GM12878 (cell line): ENCODE data around the gene SURF4. TPM values are rescaled to one million over a fixed set of nuclear protein-coding genes. Genes with fewer than 3 reads are reported as not detected.

Experiments used
- ATF3 ChIP-seq: IDR thresholded peaks from 2 replicates; pipeline ENCODE4 v1.6.1; 2011; ENCODE audit warnings: low read depth, mild to moderate bottlenecking, low read length, moderate library complexity, borderline replicate concordance; ENCODE audit errors: extremely low read depth
- CBX5 ChIP-seq: sonication (generic); IDR thresholded peaks from 2 replicates; pipeline ENCODE4 v1.6.1; 2016; ENCODE audit warnings: low read depth, moderate library complexity, mild to moderate bottlenecking, inconsistent platforms
- CREB1 ChIP-seq: IDR thresholded peaks from 2 replicates; pipeline ENCODE4 v1.6.1; 2012; ENCODE audit warnings: low read depth, mild to moderate bottlenecking, inconsistent platforms
- EGR1 ChIP-seq, 2 experiments: IDR thresholded peaks; 1 replicate in 1 of 2; 2 replicates in 1 of 2; pipeline ENCODE4 v1.6.1; 2011 to 2012; ENCODE audit warnings: low read depth in 2 of 2, low read length in 2 of 2, borderline replicate concordance in 1 of 2, mild to moderate bottlenecking in 1 of 2, moderate library complexity in 1 of 2
- EP300 ChIP-seq, 2 experiments: fragments of 150-350 bp in 1 of 2; IDR thresholded peaks; 2 replicates each; pipeline ENCODE4 v1.6.1; 2011 to 2012; ENCODE audit warnings: low read depth in 2 of 2, low read length in 2 of 2, borderline replicate concordance in 1 of 2, improper control_type of control experiment in 1 of 2, inconsistent platforms in 1 of 2; ENCODE audit not compliant: control insufficient read depth in 1 of 2
- KAT2A ChIP-seq: conservative IDR thresholded peaks from 2 replicates; pipeline ENCODE4 v1.6.1; 2011; ENCODE audit warnings: low read depth, low read length; ENCODE audit not compliant: control insufficient read depth
- MYB ChIP-seq: fragments of 150-350 bp; IDR thresholded peaks from 2 replicates; pipeline ENCODE4 v1.6.1; 2014; ENCODE audit warnings: mild to moderate bottlenecking, low read depth, low read length, borderline replicate concordance
- NFIC ChIP-seq: IDR thresholded peaks from 2 replicates; pipeline ENCODE4 v1.6.1; 2012; ENCODE audit warnings: low read depth, mild to moderate bottlenecking, inconsistent platforms, low read length, moderate library complexity
- NKRF ChIP-seq: fragments of 450-650 bp; conservative IDR thresholded peaks from 2 replicates; pipeline ENCODE4 v1.6.1; 2017; ENCODE audit warnings: mild to moderate bottlenecking, moderate library complexity
- PAX8 ChIP-seq: fragments of 450-650 bp; IDR thresholded peaks from 2 replicates; pipeline ENCODE4 v1.6.1; 2017; ENCODE audit warnings: mild to moderate bottlenecking, moderate library complexity
- RELA ChIP-seq: fragments of 450-650 bp; IDR thresholded peaks from 2 replicates; pipeline ENCODE4 v1.8.0; 2014; ENCODE audit warnings: borderline replicate concordance; ENCODE audit not compliant: partially characterized antibody
- SIN3A ChIP-seq: IDR thresholded peaks from 2 replicates; pipeline ENCODE4 v1.6.1; 2012; ENCODE audit warnings: low read depth, low read length, improper control_type of control experiment
- ZNF592 ChIP-seq: fragments of 450-650 bp; IDR thresholded peaks from 2 replicates; pipeline ENCODE4 v1.6.1; 2017; ENCODE audit warnings: mild to moderate bottlenecking, moderate library complexity
- polyA plus RNA-seq, 11 experiments: library from polyadenylated mRNA; depleted of rRNA in 4 of 11; unstranded in 6 of 11; stranded (reverse) in 5 of 11; fragments of >200 nt; fragmentation: Nextera tagmentation in 4 of 11; fragmentation: Illumina TruSeq in 1 of 11; extraction: Ambion mirVana in 4 of 11; extraction: Trizol in 1 of 11; gene quantifications; 1 replicate in 1 of 11; 2 replicates in 10 of 11; pipeline versions ENCODE4 v1.2.1 to v1.2.3, GENCODE V29; 2011 to 2016; ENCODE audit warnings: inconsistent platforms in 2 of 11, missing spikeins in 2 of 11, low read depth in 1 of 11
- total RNA-seq, 4 experiments: library from RNA; depleted of rRNA in 3 of 4; stranded (reverse); fragments of >200 nt in 3 of 4; fragmentation: Illumina TruSeq in 1 of 4; extraction: Trizol in 1 of 4; gene quantifications; 2 replicates each; pipeline versions ENCODE4 v1.2.1 to v1.2.3, GENCODE V29; 2013 to 2021
- TF ChIP-seq, protein P1 (sequence below): fragments of 150-350 bp; IDR thresholded peaks from 2 replicates; pipeline ENCODE4 v1.6.1; 2016; ENCODE audit warnings: low read depth, low read length
- TF ChIP-seq, protein P2 (sequence below): fragments of 450-650 bp; IDR thresholded peaks from 2 replicates; pipeline ENCODE4 v1.6.1; 2017; ENCODE audit warnings: mild to moderate bottlenecking, low read depth, inconsistent platforms; ENCODE audit not compliant: poor library complexity, severe bottlenecking

The SURF4 gene
- total and polyA plus RNA-seq, 10 of the 15 experiments (the other 5 are each of a cell fraction or from before 2014, with no cell fraction given), result 6.4 to 134 (median 78.7) TPM

GRCh38 chr9:133356391-133357091, 19.3 kb downstream of the SURF4 start, which contains the start of the genes SURF1 and SURF2 (continued):
- TF ChIP-seq CREB1, result peak; percentile 72
- TF ChIP-seq NFIC, result no peak
- TF ChIP-seq, protein P1, sequence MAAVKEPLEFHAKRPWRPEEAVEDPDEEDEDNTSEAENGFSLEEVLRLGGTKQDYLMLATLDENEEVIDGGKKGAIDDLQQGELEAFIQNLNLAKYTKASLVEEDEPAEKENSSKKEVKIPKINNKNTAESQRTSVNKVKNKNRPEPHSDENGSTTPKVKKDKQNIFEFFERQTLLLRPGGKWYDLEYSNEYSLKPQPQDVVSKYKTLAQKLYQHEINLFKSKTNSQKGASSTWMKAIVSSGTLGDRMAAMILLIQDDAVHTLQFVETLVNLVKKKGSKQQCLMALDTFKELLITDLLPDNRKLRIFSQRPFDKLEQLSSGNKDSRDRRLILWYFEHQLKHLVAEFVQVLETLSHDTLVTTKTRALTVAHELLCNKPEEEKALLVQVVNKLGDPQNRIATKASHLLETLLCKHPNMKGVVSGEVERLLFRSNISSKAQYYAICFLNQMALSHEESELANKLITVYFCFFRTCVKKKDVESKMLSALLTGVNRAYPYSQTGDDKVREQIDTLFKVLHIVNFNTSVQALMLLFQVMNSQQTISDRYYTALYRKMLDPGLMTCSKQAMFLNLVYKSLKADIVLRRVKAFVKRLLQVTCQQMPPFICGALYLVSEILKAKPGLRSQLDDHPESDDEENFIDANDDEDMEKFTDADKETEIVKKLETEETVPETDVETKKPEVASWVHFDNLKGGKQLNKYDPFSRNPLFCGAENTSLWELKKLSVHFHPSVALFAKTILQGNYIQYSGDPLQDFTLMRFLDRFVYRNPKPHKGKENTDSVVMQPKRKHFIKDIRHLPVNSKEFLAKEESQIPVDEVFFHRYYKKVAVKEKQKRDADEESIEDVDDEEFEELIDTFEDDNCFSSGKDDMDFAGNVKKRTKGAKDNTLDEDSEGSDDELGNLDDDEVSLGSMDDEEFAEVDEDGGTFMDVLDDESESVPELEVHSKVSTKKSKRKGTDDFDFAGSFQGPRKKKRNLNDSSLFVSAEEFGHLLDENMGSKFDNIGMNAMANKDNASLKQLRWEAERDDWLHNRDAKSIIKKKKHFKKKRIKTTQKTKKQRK, result no peak
- no peak for TF ChIP-seq ZNF592
- TF ChIP-seq PAX8, result no peak
- no peak for TF ChIP-seq RELA
- no peak for TF ChIP-seq MYB
- no peak for TF ChIP-seq CBX5
- TF ChIP-seq EP300 (IDR thresholded peaks at IDR 0.05; ENCODE audit: borderline replicate concordance in 1 of 2, control insufficient read depth in 1 of 2, low read depth in 2 of 2, low read length in 2 of 2), result no peak
- no peak for TF ChIP-seq ATF3
- TF ChIP-seq EGR1 (IDR thresholded peaks at IDR 0.05; ENCODE audit: borderline replicate concordance in 1 of 2, low read depth in 2 of 2, low read length in 2 of 2), result peak; percentile 44 to 91
- TF ChIP-seq NKRF, result no peak; the same call in 1 of the 2 replicates
- TF ChIP-seq KAT2A, result no peak
- TF ChIP-seq, protein P2, sequence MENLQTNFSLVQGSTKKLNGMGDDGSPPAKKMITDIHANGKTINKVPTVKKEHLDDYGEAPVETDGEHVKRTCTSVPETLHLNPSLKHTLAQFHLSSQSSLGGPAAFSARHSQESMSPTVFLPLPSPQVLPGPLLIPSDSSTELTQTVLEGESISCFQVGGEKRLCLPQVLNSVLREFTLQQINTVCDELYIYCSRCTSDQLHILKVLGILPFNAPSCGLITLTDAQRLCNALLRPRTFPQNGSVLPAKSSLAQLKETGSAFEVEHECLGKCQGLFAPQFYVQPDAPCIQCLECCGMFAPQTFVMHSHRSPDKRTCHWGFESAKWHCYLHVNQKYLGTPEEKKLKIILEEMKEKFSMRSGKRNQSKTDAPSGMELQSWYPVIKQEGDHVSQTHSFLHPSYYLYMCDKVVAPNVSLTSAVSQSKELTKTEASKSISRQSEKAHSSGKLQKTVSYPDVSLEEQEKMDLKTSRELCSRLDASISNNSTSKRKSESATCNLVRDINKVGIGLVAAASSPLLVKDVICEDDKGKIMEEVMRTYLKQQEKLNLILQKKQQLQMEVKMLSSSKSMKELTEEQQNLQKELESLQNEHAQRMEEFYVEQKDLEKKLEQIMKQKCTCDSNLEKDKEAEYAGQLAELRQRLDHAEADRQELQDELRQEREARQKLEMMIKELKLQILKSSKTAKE, result no peak
- peak; percentile 67; the same call in 1 of the 2 replicates for TF ChIP-seq SIN3A
